Endometrial microvascular endothelial cells (primary cell): ENCODE data around the gene BMERB1. TPM values are rescaled to one million over a fixed set of nuclear protein-coding genes. Genes with fewer than 3 reads are reported as not detected.
"Not testable (repeated sequence)": the region's sequence is repeated elsewhere in the genome, so short reads cannot be mapped to it uniquely, and the experiment has no call there.

Experiments
- in situ Hi-C: cut with HindIII; loops from 2 replicates; pipeline ENCODE4 v1.10.0; 2017; ENCODE audit warnings: low sequenced_read_pairs, low pct_unique_long_range_greater_than_20kb; ENCODE audit errors: inconsistent ontology term
- total RNA-seq: library from RNA; depleted of rRNA; stranded (reverse); fragments of >200 nt; gene quantifications from one replicate; pipeline ENCODE4 v1.2.3, GENCODE V29; 2015; ENCODE audit errors: inconsistent ontology term

The BMERB1 gene
- total RNA-seq, result 28.4 TPM

DNA sequence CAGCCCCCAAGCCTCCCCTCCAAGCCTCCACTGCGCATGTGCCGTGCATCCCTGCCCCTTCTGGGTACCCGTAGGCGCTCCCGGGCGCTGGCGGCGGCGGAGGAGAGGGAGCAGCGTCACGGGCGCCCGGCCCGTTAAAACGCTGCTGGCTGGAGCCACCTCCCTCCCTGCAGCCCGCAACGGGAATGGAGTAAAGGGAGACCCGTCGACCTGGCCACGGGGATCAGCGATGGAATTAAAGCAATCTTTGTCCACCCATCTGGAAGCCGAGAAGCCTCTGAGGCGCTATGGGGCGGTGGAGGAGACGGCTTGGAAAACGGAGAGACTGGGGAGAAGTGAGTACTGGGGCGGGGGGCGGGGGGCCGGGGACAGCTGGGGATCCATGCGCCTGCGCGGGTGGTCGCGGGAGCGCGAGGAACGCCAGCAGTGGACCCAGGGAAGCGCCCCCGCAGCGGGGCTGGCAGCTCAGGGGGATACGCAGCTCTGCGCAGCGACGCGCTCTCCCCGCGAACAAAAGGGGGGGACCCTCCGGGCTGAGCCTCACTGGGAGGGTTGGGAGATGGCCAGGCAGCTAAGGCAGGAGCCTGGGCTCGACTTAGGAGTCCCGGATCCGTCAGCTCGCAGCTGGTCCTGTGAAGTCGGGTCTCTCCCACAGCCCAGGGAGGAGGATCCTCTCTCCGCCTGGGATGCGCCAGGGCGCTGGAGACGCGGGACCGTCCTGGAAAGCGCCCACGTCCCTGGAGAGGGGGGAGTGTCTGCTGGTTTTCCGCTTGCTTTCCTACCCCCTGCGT is at the start of gene BMERB1:
Gene BMERB1 (plus strand): TSS at position 164 of the 791 bp plus-strand sequence. CDS start 66 bp downstream, at position 230.
- in situ Hi-C loops, result no loop called here

- in situ Hi-C loops, result not testable (repeated sequence)
Observed at GRCh38 chr16:15388060-15388459, 46.3 kb upstream of the BMERB1 start.

- in situ Hi-C loops, result not testable (repeated sequence)
Observed at GRCh38 chr16:15389916-15390315, 44.5 kb upstream of the BMERB1 start.

GRCh38 chr16:15393025-15393424 is 41.4 kb upstream of the BMERB1 start:
- in situ Hi-C loops, result not testable (repeated sequence)

GRCh38 chr16:15395631-15396508 is 38.5 kb upstream of the BMERB1 start, which contains the start of gene MPV17L:
TSS of gene MPV17L (plus strand) at chr16:15395754. CDS start at chr16:15395898, 144 bp downstream.
- in situ Hi-C loops, result not testable (repeated sequence)

- in situ Hi-C loops, result not testable (repeated sequence)
Observed at GRCh38 chr16:15396509-15396829, 37.9 kb upstream of the BMERB1 start.

DNA sequence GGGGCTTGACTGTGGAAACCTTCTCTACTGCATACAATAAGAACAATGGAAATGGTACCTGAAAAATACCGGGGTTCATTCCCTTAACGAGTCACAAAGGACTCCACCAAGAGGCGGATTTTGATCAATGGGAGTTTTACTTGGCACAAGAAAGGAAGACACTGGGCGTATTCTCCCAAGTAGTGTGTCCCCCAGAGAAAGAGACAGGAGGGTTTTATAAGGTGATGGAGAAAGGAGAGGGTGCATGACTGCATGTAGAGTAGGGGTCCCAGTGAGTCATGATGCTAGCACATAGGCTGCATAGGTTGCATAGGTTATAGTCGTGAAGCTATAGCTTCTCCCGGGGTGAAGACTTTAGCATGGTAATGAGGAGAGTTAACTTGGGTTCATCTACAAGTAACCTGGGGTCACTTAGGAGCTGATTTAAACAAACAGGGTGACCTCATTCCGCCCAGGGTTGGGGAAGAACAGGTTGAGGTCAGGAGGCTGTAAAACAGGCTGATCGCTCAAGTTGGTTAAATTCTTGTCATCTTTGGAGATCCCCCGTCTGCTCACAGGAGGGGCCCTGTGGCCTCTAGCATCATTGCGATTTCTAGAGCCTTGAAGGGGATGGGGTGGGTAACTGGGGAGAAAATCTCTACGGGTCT is 37.3 kb upstream of the BMERB1 start:
- in situ Hi-C loops, result no loop called here

- in situ Hi-C loops, result no loop called here
Observed at GRCh38 chr16:15398618-15399316, 35.6 kb upstream of the BMERB1 start.

DNA sequence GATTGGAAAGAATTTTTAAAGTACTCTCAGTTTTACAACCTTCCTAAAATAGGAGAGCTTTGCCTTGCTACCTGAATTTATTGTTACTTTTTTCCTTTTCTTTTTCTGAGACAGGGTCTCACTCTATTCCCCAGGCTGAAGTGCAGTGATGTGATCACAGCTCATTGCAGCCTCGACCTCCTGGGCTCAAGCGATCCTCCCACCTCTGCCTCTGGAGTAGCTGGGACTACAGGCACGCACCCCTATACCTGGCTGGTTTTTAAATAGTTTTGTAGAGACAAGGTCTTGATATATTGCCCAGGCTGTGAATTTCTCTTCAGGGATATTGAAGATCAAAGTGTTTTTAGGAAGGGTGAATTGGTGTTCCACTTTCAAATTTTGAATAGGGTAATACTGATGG is 35.1 kb upstream of the BMERB1 start:
- in situ Hi-C loops, result no loop called here

DNA sequence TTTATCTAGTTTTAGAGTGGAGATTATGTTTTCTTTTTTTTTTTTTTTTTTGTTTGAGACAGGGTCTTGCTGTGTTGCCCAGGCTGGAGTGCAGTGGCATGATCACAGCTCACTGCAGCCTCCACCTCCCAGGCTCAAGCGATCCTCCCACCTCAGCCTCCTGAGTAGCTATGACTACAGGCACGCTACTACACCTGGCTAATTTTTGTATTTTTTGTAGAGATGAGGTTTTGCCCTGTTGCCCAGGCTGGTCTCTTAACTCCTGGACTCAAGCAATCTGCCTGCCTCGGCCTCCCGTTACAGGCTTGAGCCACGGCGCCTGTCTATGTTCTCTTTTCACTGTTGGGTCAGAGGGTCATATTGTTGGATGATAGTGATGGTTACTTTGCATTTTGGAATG is 34.1 kb upstream of the BMERB1 start:
- in situ Hi-C loops, result not testable (repeated sequence)

DNA sequence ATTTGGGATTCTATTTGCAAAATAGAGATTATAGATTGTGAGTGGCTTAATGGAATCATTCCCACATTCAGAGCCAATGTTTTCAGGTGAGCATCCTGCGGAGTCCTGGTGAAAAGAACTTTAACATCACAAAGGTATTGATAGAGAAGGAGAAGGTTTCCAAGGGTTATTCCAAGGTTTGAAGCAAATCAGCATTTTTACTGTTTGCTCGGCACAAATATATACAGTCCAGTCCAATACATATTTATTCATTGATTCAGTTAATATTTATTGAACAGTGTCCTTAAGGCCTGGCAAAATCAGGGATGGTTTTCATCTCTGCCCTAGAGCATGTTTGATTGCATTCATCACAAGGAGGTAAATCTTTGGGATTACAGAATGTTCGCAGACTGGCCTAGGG is 32.4 kb upstream of the BMERB1 start:
- in situ Hi-C loops, result no loop called here

DNA sequence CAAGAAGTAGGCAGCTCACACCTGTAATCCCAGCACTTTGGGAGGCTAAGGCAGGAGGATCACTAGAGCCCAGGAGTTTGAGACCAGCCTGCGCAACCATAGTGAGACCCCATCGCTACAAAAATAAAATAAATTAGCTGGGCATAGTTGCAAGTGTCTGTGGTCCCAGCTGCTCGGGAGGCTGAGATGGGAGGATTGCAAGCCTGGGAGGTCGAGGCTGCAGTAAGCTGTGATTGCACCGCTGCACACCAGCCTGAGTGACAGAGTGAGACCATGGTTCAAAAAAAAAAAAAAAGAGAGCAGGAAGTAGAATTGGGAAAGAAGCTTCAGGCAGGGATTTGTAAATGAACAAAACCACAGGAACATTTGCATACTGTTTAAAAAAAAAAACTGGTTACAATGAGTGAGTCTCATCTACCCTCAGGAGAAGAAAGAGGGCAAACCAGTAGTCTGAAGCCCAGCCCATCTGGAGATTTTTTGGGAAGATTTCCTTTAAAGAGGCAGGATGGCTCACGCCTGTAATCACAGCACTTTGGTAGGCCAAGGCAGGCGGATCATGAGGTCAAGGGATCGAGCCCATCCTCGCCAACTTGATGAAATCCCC is 30.9 kb upstream of the BMERB1 start:
- in situ Hi-C loops, result no loop called here

- in situ Hi-C loops, result not testable (repeated sequence)
Observed at GRCh38 chr16:15404091-15404490, 30.3 kb upstream of the BMERB1 start.

DNA sequence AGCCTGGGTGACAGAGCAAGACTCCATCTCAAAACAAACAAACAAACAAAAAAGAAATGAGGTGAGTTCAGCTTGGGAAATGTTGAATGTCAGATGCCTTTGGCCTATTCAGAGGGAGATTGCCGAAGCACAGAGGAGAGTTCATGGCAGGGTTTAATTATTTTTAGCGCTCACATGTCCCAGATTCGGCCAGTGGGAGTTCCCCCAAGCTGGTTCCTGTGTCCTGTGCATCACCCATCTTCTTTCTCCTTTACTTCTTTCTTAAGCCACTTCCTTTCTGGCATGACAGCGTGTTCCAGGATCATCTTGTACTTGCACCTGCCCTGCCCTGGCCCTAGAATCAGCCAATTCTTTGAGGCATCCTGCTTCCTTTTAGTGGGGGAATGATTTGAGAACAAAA is 29.6 kb upstream of the BMERB1 start:
- in situ Hi-C loops, result no loop called here

DNA sequence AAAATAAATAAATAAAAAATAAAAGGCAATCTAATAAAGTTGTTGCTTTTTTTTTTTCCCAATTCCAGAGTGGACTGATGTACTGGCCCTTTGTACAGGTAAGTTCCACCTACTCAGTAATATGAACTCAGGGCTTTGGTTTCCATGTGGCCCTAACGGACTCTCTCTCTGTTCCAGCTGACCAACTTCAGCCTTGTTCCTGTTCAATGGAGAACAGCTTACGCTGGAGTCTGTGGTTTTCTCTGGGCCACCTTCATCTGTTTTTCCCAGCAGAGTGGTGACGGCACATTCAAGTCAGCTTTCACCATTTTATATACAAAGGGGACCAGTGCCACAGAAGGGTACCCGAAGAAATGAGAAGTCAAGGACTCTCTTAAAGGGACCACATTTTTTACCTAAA is 26.6 kb upstream of the BMERB1 start:
- in situ Hi-C loops, result not testable (repeated sequence)

DNA sequence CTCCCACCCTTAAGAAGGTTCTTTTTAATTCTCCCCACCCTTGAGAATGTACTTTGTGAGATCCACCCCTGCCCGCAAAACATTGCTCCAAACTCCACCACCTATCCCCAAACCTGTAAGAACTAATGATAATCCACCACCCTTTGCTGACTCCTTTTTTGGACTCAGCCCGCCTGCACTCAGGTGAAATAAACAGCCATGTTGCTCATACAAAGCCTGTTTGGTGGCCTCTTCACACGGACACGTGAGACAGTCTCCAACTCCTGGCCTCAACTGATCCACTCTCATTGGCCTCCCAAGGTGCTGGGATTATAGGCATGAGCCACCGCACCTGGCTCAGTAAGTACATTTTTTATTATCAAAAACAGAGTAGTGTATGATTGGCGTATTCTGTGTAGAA is 24.9 kb upstream of the BMERB1 start:
- in situ Hi-C loops, result not testable (repeated sequence)

DNA sequence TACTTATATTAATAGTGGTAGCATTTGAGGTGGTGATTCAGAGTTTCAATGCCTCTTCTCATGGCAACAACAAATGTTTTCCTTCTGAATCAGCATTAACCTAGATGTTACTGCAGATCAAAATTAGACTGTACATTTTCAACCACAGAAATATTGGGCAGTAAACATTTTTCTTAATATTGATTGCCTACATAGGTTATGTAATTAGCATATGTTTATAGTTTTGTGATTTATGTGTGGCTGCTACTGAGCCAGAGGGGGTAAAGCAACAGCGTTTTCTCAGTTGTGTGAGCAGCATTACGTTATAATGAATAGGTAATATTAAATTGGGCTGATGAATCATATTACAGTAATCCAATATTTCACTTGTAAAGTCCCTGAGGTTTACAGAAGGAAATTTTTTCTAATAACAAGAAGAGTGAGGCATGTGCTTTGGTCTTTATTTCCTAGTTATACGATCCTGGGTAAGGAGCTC is 18.8 kb upstream of the BMERB1 start:
- in situ Hi-C loops, result no loop called here

DNA sequence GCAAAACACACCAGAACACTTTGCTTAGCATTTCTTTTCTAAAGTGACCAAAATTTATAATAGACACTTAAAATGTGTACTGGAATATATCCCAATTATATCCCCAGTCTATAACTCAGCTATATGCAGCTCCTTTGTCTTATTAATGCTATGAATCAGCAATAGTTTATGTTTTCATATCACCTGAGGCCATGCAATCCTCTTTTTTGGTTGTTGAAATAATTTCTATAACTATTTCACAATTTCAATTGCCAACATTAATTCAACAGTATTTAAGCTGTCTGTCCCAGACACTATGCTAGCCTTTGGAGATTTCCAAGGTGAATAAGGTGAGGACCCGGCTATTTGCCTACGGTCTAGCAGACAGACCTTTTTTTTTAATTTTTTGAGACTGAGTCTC is 17.2 kb upstream of the BMERB1 start:
- in situ Hi-C loops, result no loop called here
